Kidney capillary endothelial cell (primary cell): Measurements from ENCODE around the gene S100A6.
A peak's percentile ranks its signal among the peaks of the same experiment; 100 is the strongest.
"Not testable (repeated sequence)": the region's sequence is repeated elsewhere in the genome, so short reads cannot be mapped to it uniquely, and the experiment has no call there.

Experiments
- DNase-seq: peaks from one replicate; pipeline ENCODE4 v3.0.0-alpha.2; 2018; ENCODE audit warnings: low spot score

Gene S100A6

DNA sequence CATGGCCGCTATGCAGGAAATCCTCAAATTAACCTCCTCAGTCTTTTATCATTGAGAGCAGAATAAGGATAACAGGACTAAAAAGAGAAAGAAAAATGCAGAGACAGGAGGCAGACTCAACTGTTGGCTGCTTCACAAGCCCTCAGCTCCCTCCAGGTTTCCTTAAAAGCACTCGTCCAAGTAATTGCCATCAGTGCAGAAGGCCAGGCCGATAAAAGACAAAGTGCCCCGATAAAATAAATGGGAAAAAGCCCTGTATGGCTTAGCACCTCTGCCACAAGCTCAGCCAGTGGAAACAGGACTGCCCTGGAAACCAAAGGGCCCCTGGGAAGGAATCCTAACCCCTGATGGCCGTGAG is 8.1 kb downstream of the S100A6 start:
- DNase-seq: no peak

DNA sequence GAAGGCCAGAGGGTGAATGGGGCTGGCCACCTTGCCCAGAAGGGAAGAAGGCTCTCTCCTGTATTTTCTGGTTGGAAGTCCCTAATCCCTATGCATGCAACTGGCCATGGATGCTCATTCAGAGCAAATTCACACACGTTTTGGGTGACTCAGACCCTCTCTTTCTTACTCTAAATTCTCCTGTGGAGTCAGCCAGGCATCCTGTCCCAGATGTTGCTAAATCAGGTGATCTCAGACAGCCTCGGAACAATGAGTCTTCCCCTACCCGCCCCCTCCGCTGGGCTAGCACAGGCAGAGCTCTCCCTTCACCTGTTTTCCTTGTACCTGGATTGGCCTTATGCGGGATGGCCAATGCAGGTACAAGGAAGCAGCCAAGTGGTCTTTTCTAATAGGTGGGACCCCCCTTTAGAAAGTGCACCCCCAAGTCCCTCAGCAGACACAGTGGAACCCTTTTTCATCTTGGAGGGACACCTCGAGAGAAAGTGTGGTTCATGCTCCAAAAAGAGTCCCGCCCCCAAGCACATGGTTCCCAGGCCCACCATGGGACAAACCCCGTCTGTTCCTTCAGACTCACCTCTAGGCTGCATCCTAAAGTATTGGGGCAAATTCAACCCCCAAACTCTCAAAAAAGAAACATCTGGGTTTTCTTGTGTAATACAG is 8.6 kb downstream of the S100A6 start:
- no peak for DNase-seq

DNA sequence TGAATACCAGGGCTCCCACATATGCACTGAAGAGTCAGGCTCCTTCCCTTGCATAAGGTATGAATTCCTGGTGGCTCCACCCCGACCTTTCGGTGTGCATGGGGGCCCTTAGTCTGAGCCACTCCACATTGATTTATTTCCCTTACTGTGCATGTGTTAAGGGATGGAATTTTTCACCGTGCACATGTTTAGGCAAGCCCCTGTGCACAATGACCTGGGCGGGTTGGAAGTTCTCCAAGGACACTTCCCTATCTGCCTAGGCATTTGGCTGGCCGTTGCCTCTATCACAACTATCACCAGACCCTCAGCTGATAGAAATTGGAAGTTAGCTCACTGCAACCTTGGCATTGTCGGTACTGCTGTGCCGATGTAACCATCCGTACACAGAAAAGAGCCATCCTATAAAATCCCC is 9.7 kb downstream of the S100A6 start:
- DNase-seq: no peak

- DNase-seq: no peak
These were observed 10.6 kb downstream of the S100A6 start for GRCh38 chr1:153525088-153525728.

GRCh38 chr1:153522353-153523048 is 13.3 kb downstream of the S100A6 start:
- not testable (repeated sequence) for DNase-seq

DNA sequence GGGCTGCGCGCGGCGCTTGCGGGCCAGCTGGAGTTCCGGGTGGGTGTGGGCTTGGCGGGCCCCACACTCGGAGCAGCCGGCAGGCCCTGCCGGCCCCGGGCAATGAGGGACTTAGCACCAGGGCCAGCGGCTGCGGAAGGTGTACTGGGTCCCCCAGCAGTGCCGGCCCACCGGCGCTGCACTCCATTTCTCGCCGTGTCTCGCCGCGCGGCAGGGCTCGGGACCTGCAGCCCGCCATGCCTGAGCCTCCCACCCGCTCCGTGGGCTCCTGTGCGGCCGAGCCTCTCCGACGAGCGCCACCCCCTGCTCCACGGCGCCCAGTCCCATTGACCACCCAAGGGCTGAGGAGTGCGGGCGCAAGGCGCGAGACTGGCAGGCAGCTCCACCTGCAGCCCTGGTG is 14.0 kb downstream of the S100A6 start:
- DNase-seq: not testable (repeated sequence)

- no peak for DNase-seq
These were observed 14.8 kb downstream of the S100A6 start for GRCh38 chr1:153520818-153521476.

GRCh38 chr1:153520137-153520691 is 15.6 kb downstream of the S100A6 start:
- not testable (repeated sequence) for DNase-seq

GRCh38 chr1:153519242-153519641 is 16.5 kb downstream of the S100A6 start:
- DNase-seq: no peak

- DNase-seq: no peak
These were observed 20.0 kb downstream of the S100A6 start for GRCh38 chr1:153515504-153516394.

GRCh38 chr1:153513666-153514065 is 22.1 kb downstream of the S100A6 start:
- DNase-seq: no peak

- DNase-seq: no peak
These were observed 22.8 kb downstream of the S100A6 start for GRCh38 chr1:153513023-153513422.

DNA sequence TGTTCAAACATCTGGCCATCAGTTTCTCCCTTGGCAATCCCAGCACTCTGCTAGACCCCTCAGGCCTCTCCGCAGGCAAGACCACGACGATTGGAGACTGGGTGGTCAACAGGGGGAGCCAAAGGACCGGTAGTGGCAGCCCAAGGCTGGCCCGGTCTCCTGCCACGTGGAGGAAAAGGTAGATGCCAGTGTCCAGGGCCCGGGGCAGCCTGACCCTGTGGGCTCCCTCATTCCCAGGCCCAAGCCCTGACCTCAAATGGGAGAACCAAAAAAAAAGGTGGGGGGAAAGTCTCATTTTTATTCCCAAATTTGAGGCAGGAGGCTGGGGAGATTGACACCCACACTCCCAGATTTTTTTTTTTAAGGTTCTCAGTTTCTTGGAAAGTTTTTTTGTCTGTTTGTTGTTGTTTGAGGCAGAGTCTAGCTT is 24.8 kb downstream of the S100A6 start:
- peak; percentile 81 for DNase-seq

DNA sequence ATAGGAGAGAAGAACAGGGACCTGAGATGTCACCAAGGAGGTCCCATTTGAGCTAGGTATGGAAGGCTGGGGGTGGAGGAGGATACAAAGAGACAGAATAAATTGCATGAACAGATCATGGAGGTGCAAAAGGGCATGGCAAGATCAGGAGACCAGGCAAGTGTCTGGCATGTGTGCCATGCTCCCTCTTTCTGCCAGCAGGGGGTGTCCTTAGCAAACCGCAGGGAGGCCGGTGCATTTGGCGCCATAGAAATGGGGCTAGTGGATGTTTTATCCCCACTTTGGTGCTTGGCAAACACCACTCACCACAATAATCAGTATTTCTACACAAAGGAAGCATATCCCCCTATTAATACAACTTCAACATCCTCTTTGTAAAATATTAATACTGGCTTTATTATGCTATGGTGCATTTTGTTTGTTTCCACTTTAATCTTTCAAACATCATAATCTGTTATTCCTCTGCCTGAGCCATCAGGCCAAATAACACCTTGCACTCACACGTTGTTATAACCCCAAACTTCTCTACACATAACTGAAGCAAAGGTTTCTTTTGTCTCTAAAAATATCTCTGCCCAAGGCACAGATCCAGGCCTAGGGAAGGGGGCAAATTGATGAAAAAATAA is 25.9 kb downstream of the S100A6 start:
- peak; percentile 53 for DNase-seq

DNA sequence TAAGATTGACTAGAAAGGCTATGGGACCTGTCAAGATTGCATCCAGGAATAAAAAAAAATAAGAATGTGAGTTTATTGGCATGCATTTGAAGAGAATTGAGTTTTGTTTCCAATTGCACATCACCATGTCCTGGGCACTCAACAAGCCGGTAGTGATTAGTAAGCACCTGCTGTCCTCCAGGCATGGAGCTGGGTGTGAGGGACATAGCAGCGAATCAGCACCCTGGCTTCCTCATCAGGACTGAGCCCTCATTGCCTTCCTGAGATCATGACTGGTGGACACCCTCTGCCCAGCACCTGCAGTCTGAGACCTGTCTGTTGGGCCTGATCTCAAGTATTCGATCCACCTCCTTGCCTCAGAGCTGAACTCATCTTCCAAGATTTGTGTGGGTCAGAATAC is 26.8 kb downstream of the S100A6 start:
- DNase-seq: no peak

- DNase-seq: no peak
These were observed 27.7 kb downstream of the S100A6 start for GRCh38 chr1:153507926-153508583.

GRCh38 chr1:153506831-153507413 is 28.9 kb downstream of the S100A6 start:
- no peak for DNase-seq

DNA sequence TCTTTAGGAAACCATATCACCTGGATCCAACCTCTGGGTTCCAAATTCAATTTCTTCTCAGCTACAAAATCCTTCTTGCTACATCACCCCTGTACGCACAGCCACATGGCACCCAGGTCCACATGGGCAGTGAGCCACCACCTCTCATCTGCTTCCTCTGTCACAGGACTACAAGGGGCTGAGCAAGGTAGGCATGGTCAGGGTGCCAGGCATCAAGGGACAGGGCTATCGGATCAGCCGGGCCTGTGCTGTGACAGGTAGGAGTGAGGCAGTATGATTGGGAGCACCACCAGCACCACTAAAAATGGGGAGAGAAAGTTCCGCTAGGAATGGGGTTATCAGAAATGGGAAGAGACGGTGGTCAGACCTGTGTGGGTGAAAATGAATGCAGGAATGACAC is 29.4 kb downstream of the S100A6 start:
- DNase-seq: no peak

DNA sequence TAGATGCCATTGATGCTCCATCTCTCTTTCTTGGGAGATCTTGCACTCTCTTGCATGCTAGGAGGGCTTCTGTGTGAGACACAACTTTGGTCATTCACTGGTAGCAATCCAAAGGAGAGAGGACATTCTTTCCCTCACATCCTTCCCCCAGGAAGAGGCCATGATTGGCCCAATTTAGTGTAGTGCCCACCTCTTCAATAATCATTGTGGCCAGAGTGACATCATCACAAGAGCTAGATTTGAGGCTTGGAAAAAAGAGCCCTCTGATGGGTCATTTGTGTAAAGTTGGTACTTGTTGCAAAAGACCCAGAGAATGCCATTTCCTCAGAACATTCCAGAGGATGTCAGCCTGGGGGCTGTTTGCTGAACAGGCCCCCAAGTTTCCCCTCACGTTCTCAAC is 30.2 kb downstream of the S100A6 start:
- DNase-seq: no peak

DNA sequence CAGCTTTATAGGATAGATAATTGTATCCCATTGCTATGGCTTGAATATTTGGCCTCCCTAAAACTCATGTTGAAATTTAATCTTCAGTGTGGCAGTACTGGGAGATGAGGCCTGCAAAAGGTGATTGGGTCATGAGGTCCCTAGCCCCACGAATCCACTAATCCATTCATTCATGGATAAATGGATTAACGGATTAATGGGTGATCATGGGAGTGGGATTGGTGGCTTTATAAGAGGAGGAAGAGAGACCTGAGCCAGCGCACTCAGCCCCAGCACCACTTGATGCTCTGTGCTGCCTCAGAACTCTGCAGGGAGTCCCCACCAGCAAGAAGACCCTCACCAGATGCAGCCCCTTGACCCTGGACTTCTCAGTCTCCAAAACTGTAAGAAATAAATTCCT is 32.0 kb downstream of the S100A6 start:
- DNase-seq: no peak
